ENCODE data around the gene OR51B2. TPM values are rescaled to one million over a fixed set of nuclear protein-coding genes. Genes with fewer than 3 reads are reported as not detected.

Gene OR51B2
- total and polyA plus RNA-seq, 10 donors, result not detected

GRCh38 chr11:5288906-5289550, 35.1 kb downstream of the OR51B2 start:
- Histone ChIP-seq H3K9me3 (no peaks in the 10 kb centered on the region), H3K27me3 (replicated peaks in 1 of 7) (no peaks in the 10 kb centered on the region), H3K4me3 (no peak overlapping the region), H3K27ac (no peak overlapping the region), H3K36me3 (no peaks in the 10 kb centered on the region), H3K4me1 (no peaks in the 10 kb centered on the region)
- 71 to 90% (median 84%) methylated on average over 6 of the region's 6 CpGs for WGBS, 5 donors
- TF ChIP-seq POLR2A (IDR thresholded peaks at IDR 0.05) (no peak), CTCF (IDR thresholded peaks at IDR 0.05 in 8 of 11, conservative IDR thresholded peaks at IDR 0.05 in 3 of 11) (no peak), POLR2AphosphoS5 (IDR thresholded peaks at IDR 0.05) (no peak)
- no peak for DNase-seq
- intact Hi-C loops (cut with DNase I; ENCODE audit: low total_unique reads), result no loop called here

DNA sequence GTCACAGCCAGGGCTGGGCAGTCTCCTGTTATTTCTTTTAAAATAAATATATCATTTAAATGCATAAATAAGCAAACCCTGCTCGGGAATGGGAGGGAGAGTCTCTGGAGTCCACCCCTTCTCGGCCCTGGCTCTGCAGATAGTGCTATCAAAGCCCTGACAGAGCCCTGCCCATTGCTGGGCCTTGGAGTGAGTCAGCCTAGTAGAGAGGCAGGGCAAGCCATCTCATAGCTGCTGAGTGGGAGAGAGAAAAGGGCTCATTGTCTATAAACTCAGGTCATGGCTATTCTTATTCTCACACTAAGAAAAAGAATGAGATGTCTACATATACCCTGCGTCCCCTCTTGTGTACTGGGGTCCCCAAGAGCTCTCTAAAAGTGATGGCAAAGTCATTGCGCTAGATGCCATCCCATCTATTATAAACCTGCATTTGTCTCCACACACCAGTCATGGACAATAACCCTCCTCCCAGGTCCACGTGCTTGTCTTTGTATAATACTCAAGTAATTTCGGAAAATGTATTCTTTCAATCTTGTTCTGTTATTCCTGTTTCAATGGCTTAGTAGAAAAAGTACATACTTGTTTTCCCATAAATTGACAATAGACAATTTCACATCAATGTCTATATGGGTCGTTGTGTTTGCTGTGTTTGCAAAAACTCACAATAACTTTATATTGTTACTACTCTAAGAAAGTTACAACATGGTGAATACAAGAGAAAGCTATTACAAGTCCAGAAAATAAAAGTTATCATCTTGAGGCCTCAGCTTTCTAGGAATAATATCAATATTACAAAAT, 35.8 kb downstream of the OR51B2 start:
- no peak overlapping the region for H3K4me3 ChIP-seq
- no peaks in the 10 kb centered on the region for H3K9me3 ChIP-seq
- H3K27me3 ChIP-seq (replicated peaks in 1 of 7), result no peaks in the 10 kb centered on the region
- H3K4me1 ChIP-seq, result no peaks in the 10 kb centered on the region
- intact Hi-C loops (cut with DNase I; ENCODE audit: low total_unique reads), result no loop called here
- WGBS, 5 donors, result 67 to 85% (median 80%) methylated on average over 7 of the region's 7 CpGs
- H3K36me3 ChIP-seq, result no peaks in the 10 kb centered on the region
- no peak for TF ChIP-seq CTCF (IDR thresholded peaks at IDR 0.05 in 8 of 11, conservative IDR thresholded peaks at IDR 0.05 in 3 of 11)
- TF ChIP-seq POLR2AphosphoS5 (IDR thresholded peaks at IDR 0.05), result no peak
- no peak for TF ChIP-seq POLR2A (IDR thresholded peaks at IDR 0.05)
- no peak overlapping the region for H3K27ac ChIP-seq
- no peak for DNase-seq

- Histone ChIP-seq H3K4me1 (no peaks in the 10 kb centered on the region), H3K9me3 (no peaks in the 10 kb centered on the region), H3K27me3 (replicated peaks in 1 of 7) (no peaks in the 10 kb centered on the region), H3K36me3 (no peaks in the 10 kb centered on the region), H3K4me3 (no peak overlapping the region), H3K27ac (no peak overlapping the region)
- WGBS, 5 donors, result 71 to 92% (median 78%) methylated on average over 3 of the region's 3 CpGs
- TF ChIP-seq POLR2AphosphoS5 (IDR thresholded peaks at IDR 0.05) (no peak), POLR2A (IDR thresholded peaks at IDR 0.05) (no peak), CTCF (IDR thresholded peaks at IDR 0.05 in 8 of 11, conservative IDR thresholded peaks at IDR 0.05 in 3 of 11) (no peak)
- intact Hi-C loops (cut with DNase I; ENCODE audit: low total_unique reads), result no loop called here
- no peak for DNase-seq
These were observed 37.2 kb downstream of the OR51B2 start for GRCh38 chr11:5286901-5287300.

DNA sequence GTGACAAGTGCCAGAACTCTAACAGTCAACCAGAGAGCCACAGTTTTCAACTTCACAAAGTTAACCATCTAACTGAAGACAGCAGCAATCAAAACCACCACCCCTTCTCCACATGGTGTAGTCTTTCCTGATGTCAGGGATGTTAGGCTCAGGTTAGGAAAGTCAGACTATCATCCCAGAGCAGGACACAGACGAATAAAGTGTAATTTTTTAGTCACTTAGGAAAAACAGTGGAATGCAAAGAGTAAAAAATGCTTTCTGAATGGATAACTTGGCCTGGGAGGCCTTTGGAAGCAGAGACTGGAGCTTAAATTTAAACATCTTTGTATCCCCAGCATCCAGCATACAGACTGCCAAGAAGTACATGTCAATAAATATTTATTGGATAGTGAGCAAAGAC, 37.7 kb downstream of the OR51B2 start:
- no peak for DNase-seq
- H3K4me3 ChIP-seq, result no peak overlapping the region
- no peaks in the 10 kb centered on the region for H3K36me3 ChIP-seq
- TF ChIP-seq POLR2A (IDR thresholded peaks at IDR 0.05) (no peak), POLR2AphosphoS5 (IDR thresholded peaks at IDR 0.05) (no peak), CTCF (IDR thresholded peaks at IDR 0.05 in 8 of 11, conservative IDR thresholded peaks at IDR 0.05 in 3 of 11) (no peak)
- no peaks in the 10 kb centered on the region for H3K9me3 ChIP-seq
- H3K27me3 ChIP-seq (replicated peaks in 1 of 7), result no peaks in the 10 kb centered on the region
- no peaks in the 10 kb centered on the region for H3K4me1 ChIP-seq
- intact Hi-C loops (cut with DNase I; ENCODE audit: low total_unique reads), result no loop called here
- WGBS, 5 donors, result 21 to 59% (median 44%) methylated on average over 1 of the region's 1 CpG
- no peak overlapping the region for H3K27ac ChIP-seq
